HEK293T (cell line): ENCODE data around the gene TMEM178B.

Experiments
- CTCF ChIA-PET: fragments of 350-600 bp; formaldehyde crosslinking; extraction: SDS; loops from one replicate; lab custom pipeline; 2021; ENCODE audit warnings: antibody characterized with exemption, inconsistent platforms; lab: Yijun Ruan, JAX
- POLR2A ChIA-PET: fragments of 350-600 bp; formaldehyde crosslinking; extraction: SDS; loops from one replicate; lab custom pipeline; 2020; ENCODE audit warnings: antibody characterized with exemption, inconsistent platforms; lab: Yijun Ruan, JAX
- DNase-seq: peaks from one replicate; pipeline ENCODE4 v3.0.0; 2012; ENCODE audit warnings: mixed read lengths; ENCODE audit errors: extremely low spot score
- ARNT ChIP-seq: fragments of 450-650 bp; IDR thresholded peaks from 2 replicates; pipeline ENCODE4 v1.6.1; 2017; ENCODE audit warnings: mild to moderate bottlenecking
- BHLHE40 ChIP-seq: fragments of 450-650 bp; IDR thresholded peaks from 2 replicates; pipeline ENCODE4 v1.6.1; 2016; ENCODE audit warnings: mild to moderate bottlenecking, moderate library complexity, borderline replicate concordance
- CTBP1 ChIP-seq: fragments of 450-650 bp; IDR thresholded peaks from 2 replicates; pipeline ENCODE4 v1.6.1; 2016; ENCODE audit warnings: borderline replicate concordance
- ELF4 ChIP-seq: fragments of 450-650 bp; IDR thresholded peaks from 2 replicates; pipeline ENCODE4 v1.6.1; 2017; ENCODE audit warnings: antibody characterized with exemption
- FOXA1 ChIP-seq: fragments of 450-650 bp; IDR thresholded peaks from 2 replicates; pipeline ENCODE4 v1.6.1; 2016; ENCODE audit warnings: mild to moderate bottlenecking
- FOXK2 ChIP-seq: fragments of 450-650 bp; IDR thresholded peaks from 2 replicates; pipeline ENCODE4 v1.6.1; 2016; ENCODE audit warnings: mild to moderate bottlenecking
- FOXM1 ChIP-seq: fragments of 450-650 bp; IDR thresholded peaks from 2 replicates; pipeline ENCODE4 v1.6.1; 2017; ENCODE audit warnings: mild to moderate bottlenecking, borderline replicate concordance
- HDGF ChIP-seq: fragments of 450-650 bp; IDR thresholded peaks from 2 replicates; pipeline ENCODE4 v1.6.1; 2017; ENCODE audit warnings: antibody characterized with exemption, borderline replicate concordance
- L3MBTL2 ChIP-seq: fragments of 450-650 bp; conservative IDR thresholded peaks from 2 replicates; pipeline ENCODE4 v1.6.1; 2016; ENCODE audit warnings: mild to moderate bottlenecking
- LEF1 ChIP-seq: fragments of 450-650 bp; IDR thresholded peaks from 2 replicates; pipeline ENCODE4 v1.6.1; 2017; ENCODE audit warnings: mild to moderate bottlenecking, borderline replicate concordance
- NFRKB ChIP-seq: fragments of 450-650 bp; IDR thresholded peaks from 2 replicates; pipeline ENCODE4 v1.6.1; 2016; ENCODE audit warnings: mild to moderate bottlenecking, moderate library complexity
- PKNOX1 ChIP-seq: fragments of 450-650 bp; IDR thresholded peaks from 2 replicates; pipeline ENCODE4 v1.6.1; 2016
- SP1 ChIP-seq: fragments of 450-650 bp; IDR thresholded peaks from 2 replicates; pipeline ENCODE4 v1.6.1; 2017
- SUZ12 ChIP-seq: fragments of 450-650 bp; IDR thresholded peaks from 2 replicates; pipeline ENCODE4 v1.6.1; 2016; ENCODE audit warnings: mild to moderate bottlenecking
- TARDBP ChIP-seq: fragments of 450-650 bp; IDR thresholded peaks from 2 replicates; pipeline ENCODE4 v1.6.1; 2016
- ZNF384 ChIP-seq: fragments of 450-650 bp; IDR thresholded peaks from 2 replicates; pipeline ENCODE4 v1.6.1; 2016

TMEM178B gene

GRCh38 chr7:141501451-141501850, 427.6 kb downstream of the TMEM178B start:
- no peak for DNase-seq
- no peak for TF ChIP-seq CTBP1
- no peak for TF ChIP-seq SP1
- TF ChIP-seq FOXA1 = no peak
- no peak for TF ChIP-seq BHLHE40
- TF ChIP-seq HDGF = no peak
- no peak for TF ChIP-seq NFRKB
- TF ChIP-seq ELF4 = no peak
- TF ChIP-seq LEF1 = no peak
- TF ChIP-seq FOXK2 = no peak
- TF ChIP-seq ZNF384 = no peak
- no peak for TF ChIP-seq FOXM1
- TF ChIP-seq ARNT = no peak
- no peak for TF ChIP-seq TARDBP
- TF ChIP-seq SUZ12 = no peak
- TF ChIP-seq L3MBTL2 = no peak
- no peak for TF ChIP-seq PKNOX1
- CTCF ChIA-PET = no interaction called here
- POLR2A ChIA-PET = no interaction called here

- DNase-seq = no peak
- ChIA-PET POLR2A (no interaction called here), CTCF (no interaction called here)
- TF ChIP-seq FOXK2 = no peak
- no peak for TF ChIP-seq NFRKB
Measured at GRCh38 chr7:141511316-141511675, 437.4 kb downstream of the TMEM178B start.

GRCh38 chr7:141511676-141512396, 438.0 kb downstream of the TMEM178B start:
- POLR2A ChIA-PET = no interaction called here
- TF ChIP-seq HDGF (no peak), ELF4 (no peak), ZNF384 (no peak), LEF1 (no peak), FOXK2 (no peak), SUZ12 (no peak), NFRKB (no peak), L3MBTL2 (no peak), CTBP1 (no peak), ARNT (no peak), SP1 (no peak), BHLHE40 (no peak), PKNOX1 (no peak)
- DNase-seq = no peak
- CTCF ChIA-PET = no interaction called here

- POLR2A ChIA-PET = no interaction called here
- DNase-seq = no peak
- TF ChIP-seq ELF4 (no peak), ARNT (no peak), NFRKB (no peak), L3MBTL2 (no peak), FOXM1 (no peak), HDGF (no peak), SUZ12 (no peak), PKNOX1 (no peak), FOXK2 (no peak), CTBP1 (no peak), ZNF384 (no peak), SP1 (no peak), TARDBP (no peak), BHLHE40 (no peak), FOXA1 (no peak), LEF1 (no peak)
- CTCF ChIA-PET = no interaction called here
Measured at GRCh38 chr7:141512597-141512996, 438.7 kb downstream of the TMEM178B start.

GRCh38 chr7:141513720-141514119, 439.9 kb downstream of the TMEM178B start:
- no peak for DNase-seq
- TF ChIP-seq ZNF384 (no peak), BHLHE40 (no peak), FOXK2 (no peak), SUZ12 (no peak), HDGF (no peak), NFRKB (no peak), PKNOX1 (no peak), SP1 (no peak), ARNT (no peak), TARDBP (no peak), CTBP1 (no peak), ELF4 (no peak), FOXM1 (no peak), L3MBTL2 (no peak), LEF1 (no peak), FOXA1 (no peak)
- POLR2A ChIA-PET = no interaction called here
- CTCF ChIA-PET = no interaction called here
